ENCODE data around the gene ATP11A. TPM values are rescaled to one million over a fixed set of nuclear protein-coding genes. Genes with fewer than 3 reads are reported as not detected.

ATP11A gene
- total RNA-seq, 1 donor from 2014 or later: 114 TPM

- Mint-ChIP-seq H3K4me3 (no peak overlapping the region), H3K4me1 (peaks cover 27% of the 10 kb centered on the region), H3K36me3 (no peaks in the 10 kb centered on the region), H3K27me3 (ENCODE audit: low read depth) (no peaks in the 10 kb centered on the region), H3K27ac (no peak overlapping the region), H3K9me3 (no peaks in the 10 kb centered on the region)
- no peak for TF ChIP-seq CTCF (IDR thresholded peaks at IDR 0.05; ENCODE audit: unreplicated experiment)
- DNase-seq (ENCODE audit: low spot score in 2 of 2, unreplicated experiment in 2 of 2): no peak
These were observed 86.5 kb downstream of the ATP11A start for GRCh38 chr13:112776354-112776753.

- Mint-ChIP-seq H3K27ac (no peak overlapping the region), H3K36me3 (no peaks in the 10 kb centered on the region), H3K27me3 (ENCODE audit: low read depth) (no peaks in the 10 kb centered on the region), H3K9me3 (no peaks in the 10 kb centered on the region), H3K4me1 (peaks cover 25% of the 10 kb centered on the region), H3K4me3 (no peak overlapping the region)
- no peak for DNase-seq (ENCODE audit: low spot score in 2 of 2, unreplicated experiment in 2 of 2)
- TF ChIP-seq CTCF (IDR thresholded peaks at IDR 0.05; ENCODE audit: unreplicated experiment): no peak
These were observed 87.1 kb downstream of the ATP11A start for GRCh38 chr13:112776971-112777370.

GRCh38 chr13:112777637-112778406, 88.0 kb downstream of the ATP11A start:
- Mint-ChIP-seq H3K4me1 (peaks cover 28% of the 10 kb centered on the region), H3K27ac (peak overlapping the region; percentile 47), H3K4me3 (no peak overlapping the region), H3K27me3 (ENCODE audit: low read depth) (no peaks in the 10 kb centered on the region), H3K9me3 (no peaks in the 10 kb centered on the region), H3K36me3 (no peaks in the 10 kb centered on the region)
- TF ChIP-seq CTCF (IDR thresholded peaks at IDR 0.05; ENCODE audit: unreplicated experiment): no peak
- DNase-seq (ENCODE audit: low spot score in 2 of 2, unreplicated experiment in 2 of 2): no peak

- TF ChIP-seq CTCF (IDR thresholded peaks at IDR 0.05; ENCODE audit: unreplicated experiment): no peak
- no peak for DNase-seq (ENCODE audit: low spot score in 2 of 2, unreplicated experiment in 2 of 2)
- peaks cover 37% of the 10 kb centered on the region for H3K4me1 Mint-ChIP-seq
- no peaks in the 10 kb centered on the region for H3K36me3 Mint-ChIP-seq
- peak overlapping the region; percentile 50 for H3K27ac Mint-ChIP-seq
- no peaks in the 10 kb centered on the region for H3K27me3 Mint-ChIP-seq (ENCODE audit: low read depth)
- no peaks in the 10 kb centered on the region for H3K9me3 Mint-ChIP-seq
- H3K4me3 Mint-ChIP-seq: no peak overlapping the region
These were observed 90.2 kb downstream of the ATP11A start for GRCh38 chr13:112779856-112780604.

GRCh38 chr13:112781287-112781686, 91.4 kb downstream of the ATP11A start:
- H3K36me3 Mint-ChIP-seq: peaks cover 5% of the 10 kb centered on the region
- H3K4me3 Mint-ChIP-seq: no peak overlapping the region
- H3K27ac Mint-ChIP-seq: no peak overlapping the region
- TF ChIP-seq CTCF (IDR thresholded peaks at IDR 0.05; ENCODE audit: unreplicated experiment): no peak
- no peaks in the 10 kb centered on the region for H3K27me3 Mint-ChIP-seq (ENCODE audit: low read depth)
- no peak for DNase-seq (ENCODE audit: low spot score in 2 of 2, unreplicated experiment in 2 of 2)
- H3K9me3 Mint-ChIP-seq: no peaks in the 10 kb centered on the region
- H3K4me1 Mint-ChIP-seq: peaks cover 31% of the 10 kb centered on the region
